Measurements from ENCODE around the gene TEX14.
"Not testable (repeated sequence)": the region's sequence is repeated elsewhere in the genome, so short reads cannot be mapped to it uniquely, and the experiment has no call there.

TEX14 gene

DNA sequence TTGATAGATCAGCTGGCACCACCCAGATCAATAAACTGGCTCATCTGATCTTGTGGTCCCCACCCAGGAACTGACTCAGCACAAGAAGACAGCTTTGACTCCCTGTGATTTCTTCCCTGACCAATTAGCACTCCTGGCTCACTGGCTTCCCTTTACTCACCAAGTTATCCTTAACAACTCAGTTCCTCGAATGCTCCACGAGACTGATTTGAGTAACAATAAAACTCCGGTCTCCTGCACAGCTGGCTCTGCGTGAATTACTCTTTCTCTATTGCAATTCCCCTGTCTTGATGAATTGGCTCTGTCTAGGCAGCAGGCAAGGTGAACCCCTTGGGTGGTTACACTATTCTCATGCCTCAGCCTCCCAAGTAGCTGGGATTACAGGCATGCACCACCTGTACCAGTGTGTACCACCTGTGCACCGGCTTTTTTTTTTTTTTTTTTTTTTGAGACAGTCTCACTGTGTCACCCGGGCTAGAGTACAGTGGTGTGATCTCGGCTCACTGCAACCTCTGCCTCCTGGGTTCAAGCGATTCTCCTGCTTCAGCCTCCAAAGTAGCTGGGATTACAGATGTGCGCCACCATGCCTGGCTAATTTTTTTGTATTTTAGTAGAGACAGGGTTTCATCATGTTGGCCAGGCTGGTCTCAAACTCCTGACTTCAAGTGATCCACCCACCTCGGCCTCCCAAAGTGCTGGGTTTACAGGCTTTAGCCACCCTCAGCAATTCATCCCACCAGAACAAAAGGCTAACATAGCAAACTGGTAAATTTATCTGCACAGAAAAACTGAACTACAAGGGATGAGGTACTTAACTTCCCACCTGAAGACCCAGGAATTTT is 33.7 kb downstream of the TEX14 start:
- DNase-seq = not testable (repeated sequence)

DNA sequence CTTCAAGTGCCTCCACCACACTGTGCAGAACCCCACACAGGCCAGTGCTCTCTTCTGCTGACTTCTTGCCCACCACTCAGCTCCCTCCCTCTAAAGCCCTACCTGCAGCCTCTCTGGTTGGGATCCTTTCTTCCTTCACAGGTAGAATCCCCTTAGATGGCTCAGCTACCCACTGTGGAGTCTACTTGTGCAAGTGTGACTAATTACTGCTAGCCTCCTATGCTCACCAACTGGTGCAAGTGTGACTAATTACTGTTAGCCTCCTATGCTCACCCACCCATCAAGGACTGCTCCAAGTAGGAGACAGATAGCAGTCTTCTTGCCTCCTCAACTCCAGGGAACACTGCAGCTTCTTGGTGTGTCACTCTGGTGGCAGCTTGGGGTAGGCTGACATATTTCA is 43.6 kb downstream of the TEX14 start:
- DNase-seq = no peak

DNA sequence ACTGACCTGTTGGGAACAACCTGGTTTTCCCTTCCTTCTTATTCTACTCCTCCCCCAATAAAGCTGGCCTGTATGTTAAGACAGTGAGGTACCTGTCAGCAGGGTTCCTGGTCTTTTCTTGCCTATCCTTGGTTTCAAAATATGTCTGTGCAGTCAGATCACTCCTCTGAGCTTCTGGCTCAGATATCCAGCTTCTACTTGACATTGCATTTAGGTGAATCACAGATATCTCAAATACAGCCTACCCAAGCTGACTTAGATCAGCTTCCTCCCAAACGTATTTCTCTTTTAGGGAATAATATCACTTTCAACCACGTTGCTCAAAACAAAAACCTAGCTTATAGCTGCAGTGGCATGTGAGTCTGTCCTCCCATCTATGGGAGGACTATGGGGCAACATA is 48.7 kb downstream of the TEX14 start:
- DNase-seq = no peak

DNA sequence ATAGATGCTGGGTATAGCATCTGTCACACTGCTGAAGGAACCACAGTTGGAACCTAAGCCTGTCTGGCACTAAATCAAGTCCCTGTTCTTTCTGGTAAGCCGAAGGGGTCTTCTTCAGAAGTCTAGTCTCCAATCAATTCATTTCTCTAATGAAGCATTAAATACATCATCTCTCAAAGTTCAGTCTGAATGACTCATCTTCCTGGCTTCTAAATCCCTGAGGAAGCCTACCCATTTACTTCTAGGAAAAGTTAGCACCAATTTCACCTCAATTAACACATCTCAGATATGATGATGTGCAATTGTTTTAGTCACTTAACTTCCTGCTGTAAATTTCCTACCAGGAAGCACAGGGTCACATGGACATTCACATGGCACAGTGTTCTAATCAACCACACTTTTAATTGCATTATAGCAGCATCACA is 49.9 kb downstream of the TEX14 start:
- DNase-seq = no peak

DNA sequence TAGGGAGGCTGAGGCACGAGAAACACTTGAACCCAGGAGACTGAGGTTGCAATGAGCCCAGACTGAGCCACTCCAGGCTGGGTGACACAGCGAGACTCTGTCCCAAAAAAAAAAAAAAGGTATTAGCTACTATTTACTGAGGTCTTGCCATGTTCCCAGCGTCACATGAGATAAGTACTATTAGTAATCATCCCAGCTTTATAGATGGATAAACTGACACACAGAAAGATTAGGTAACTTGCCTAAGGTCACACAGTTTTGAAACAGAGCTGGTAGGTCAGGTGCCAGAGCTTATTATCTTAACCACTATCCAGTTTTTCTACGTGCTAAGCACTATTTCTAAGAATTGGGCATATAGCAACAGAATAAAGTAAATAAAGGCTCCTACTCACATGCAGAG is 51.6 kb downstream of the TEX14 start:
- no peak for DNase-seq

DNA sequence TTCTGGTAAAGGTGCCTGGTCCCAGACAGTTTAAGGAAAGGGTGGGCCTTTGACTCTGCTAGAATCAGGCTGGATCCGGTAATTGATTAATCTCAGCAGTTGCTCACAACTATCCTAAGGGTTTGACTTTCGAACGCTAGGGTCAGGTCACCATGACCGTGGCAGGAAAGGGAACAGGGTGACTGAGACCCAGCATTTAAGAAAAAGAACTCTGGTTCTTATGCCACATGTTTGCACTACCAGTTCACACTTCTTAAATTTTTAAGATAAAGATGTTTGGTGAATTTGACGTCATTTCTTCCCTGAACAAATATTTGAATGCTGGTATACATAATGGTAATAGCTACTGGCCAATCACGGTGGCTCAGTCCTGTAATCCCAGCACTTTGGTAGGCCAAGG is 52.2 kb downstream of the TEX14 start:
- no peak for DNase-seq

DNA sequence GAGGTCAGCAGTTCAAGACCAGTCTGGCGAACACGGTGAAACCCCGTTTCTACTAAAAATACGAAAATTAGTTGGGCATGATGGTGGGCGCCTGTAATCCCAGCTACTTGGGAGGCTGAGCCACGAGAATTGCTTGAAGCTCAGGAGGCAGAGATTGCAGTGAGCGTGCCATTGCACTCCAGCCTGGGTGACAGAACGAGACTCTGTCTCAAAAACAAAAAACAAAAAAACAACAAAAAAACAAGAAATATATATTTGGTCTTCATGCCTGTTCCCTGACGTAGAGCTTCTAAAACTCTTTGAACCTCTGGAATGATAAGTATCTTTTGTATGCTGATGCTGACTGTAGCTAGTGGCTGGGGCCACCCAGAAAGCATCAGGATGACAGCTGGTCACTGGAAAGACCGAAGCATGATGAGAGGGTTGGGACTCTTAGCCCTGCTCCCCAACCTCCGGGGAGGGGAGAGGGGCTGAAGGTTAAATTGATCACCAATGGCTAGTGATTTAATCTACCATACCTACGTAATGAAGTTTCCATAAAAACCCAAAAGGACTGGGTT is 54.8 kb downstream of the TEX14 start:
- no peak for DNase-seq

DNA sequence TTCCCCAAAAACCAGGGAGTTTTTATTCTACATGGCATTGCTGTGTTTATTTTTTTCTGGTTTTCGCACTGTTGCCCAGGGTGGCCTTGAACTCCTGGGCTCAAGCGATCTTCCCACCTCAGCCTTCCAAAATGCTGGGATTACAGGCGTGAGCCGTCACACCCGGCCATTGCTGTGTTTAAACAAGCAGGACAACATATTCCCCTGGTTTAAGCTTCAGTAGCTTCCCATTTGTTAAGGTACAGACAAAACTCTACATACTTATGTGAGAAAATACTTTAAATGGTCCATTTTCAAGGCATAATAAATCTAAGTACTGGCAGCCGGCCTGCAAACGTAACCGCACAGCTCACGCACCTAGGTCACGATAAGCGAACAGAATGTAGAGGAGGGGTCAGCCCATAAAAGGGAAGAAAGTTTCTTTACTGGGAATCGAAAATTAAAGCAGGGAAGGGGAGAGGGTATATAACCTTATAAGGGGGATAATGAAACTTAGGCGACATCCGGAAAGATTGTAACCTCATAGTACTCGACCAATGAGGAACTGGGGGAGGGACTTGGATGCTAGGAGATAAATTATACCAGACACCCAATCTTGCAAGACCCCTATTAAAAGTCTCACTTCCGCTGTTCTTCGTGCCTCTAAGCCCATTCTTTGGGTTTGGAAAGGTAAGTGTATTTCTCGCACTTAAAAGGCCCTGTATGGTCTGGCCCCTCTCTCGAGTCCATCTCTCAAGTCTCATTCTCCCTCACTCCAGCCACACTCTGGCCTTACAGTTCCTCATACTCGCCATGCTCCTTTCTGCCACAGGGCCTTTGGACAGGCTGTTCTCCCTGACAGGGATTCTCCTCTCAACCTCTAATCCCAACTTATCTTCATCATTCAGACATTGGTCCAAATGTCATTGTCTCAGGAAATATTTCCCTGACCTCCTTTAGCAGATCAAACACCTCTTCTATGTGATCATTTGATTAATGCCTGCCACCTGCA is 59.2 kb downstream of the TEX14 start:
- DNase-seq = no peak

DNA sequence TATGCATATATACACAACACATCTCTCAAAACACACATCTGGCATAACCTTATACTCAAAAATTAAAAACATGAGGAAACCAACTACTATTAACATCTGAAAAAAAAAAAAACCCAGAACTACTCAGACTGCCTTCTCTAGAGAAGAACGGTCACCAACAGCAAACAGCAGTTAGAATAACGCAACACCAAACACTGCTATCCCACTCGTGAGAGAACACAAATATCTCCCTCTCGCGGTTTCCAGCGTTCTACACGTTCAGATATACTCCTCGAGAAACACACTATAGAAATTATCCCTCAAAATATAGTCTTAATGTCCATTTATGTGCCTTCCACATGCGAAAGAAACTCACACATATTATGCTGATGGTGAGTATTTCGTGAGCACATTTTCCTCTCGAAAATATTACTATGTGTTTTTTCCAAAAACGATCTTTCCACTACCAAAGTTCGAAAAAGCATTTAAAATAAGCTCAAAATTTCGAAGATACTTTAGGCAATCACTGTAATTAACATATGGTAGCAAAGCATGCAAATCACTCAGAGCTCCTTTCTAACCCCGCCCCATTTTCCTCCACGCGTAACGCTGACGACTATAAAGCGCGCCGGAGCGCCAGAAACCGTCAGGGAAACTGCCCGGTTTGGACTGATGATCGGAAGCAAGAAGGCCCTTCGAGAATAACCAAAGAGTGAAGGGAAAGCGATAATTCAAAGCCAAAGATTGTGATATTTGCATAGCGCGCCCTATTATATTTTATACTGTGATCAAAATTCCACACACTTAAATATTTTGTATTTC is 60.1 kb downstream of the TEX14 start:
- peak; percentile 96 for DNase-seq

DNA sequence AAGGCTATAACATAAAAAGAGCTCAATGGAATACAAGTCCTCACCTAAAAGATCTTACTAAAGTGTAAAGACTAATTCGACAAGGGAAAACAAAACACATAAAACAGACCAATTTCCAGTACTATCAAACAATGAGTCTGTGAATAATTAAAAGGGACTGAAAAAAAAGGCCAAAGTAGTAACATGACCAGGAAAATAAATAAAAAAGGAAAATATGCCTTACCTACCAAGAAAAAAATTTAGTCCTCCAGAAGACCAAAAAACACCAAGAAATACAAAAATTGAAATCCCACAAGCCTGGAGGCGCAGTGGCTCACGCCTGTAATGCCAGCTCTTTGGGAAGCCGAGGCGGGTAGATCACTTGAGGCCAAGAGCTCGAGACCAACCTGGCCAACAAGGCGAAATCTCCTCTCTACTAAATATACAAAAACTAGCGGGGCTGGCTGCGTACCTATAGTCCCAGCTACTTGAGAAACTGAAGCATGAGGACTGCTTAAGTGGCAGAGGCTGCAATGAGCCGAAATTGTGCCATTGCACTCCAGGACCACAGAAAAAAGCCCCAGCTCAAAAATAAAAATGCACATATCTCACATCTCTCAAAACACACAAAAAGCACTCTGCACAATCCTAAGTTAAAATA is 60.8 kb downstream of the TEX14 start:
- no peak for DNase-seq

DNA sequence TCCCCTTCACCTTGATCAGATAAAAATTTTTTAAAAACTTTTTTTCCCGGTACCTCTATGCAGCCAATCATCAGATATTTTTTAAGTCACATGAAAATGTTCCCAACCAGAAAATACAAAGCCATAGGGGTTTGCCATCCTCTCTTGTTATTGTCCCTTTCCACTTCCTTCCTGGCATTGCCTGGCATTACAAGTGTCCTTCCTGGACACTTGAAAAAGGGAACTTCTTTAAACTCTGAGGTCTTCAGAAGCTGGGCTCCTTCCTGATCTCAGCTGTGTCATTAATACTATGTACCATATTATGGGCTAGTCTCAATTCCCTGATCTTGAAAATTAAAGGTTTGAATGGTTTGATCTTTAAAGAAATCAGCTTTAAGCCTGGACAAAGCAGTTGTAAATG is 64.9 kb downstream of the TEX14 start:
- no peak for DNase-seq

DNA sequence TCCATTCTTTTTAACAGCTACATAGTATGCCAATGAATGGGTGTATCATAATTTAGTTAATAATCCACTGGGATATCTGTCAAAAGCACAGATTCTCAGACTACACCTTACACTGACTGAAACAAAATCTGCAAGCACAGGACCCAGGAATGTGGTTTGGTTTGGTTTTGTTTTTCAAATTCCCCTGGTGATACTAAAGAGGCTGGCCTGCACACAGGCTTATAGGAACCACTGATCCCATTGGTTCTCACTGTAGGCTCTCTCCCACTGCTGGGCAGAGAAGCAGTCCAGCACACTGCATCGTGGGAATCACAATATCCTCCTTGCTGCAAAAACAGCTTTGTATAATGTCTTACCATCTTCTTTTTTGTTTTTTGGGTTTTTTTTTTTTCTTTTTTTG is 67.1 kb downstream of the TEX14 start:
- no peak for DNase-seq

DNA sequence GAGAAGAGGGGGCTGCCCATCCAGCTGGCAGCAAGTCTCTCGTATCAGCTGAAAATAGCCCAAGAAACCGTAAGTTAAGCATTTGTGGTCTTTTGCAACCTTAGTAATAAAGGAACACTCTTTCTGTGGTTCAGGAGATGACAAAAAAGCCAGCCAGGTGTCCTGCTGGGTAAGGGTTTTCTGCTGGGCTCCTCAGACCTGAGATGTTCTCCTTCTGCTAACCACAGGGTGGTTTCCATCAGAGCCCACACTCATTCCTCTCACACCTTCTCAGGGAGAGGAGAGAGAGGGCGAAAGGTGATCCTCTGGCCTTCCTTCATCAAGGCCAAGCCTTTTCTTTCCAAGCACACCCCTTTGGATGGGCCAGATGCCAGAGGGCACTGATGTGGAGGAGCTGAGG is 70.7 kb downstream of the TEX14 start:
- DNase-seq = no peak

DNA sequence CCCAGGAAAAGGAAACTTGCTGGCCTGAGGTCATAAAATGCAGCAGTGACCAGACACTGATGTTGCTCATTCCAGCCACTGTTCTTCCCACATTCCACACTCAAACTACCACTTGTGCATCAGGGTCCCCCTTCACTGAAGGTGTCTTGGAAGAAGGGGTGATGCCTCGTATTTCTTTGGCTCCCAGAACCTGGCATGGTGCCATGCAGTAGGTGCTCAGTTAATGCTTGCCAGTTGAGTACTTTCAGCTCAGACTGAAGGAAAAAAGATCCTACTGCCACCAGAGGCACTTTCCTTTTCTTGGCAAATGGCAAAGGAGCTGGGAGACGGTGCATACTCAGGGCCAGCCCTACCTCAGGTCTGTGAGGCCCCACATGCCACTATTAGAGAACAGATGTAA is 73.5 kb downstream of the TEX14 start:
- DNase-seq = no peak

DNA sequence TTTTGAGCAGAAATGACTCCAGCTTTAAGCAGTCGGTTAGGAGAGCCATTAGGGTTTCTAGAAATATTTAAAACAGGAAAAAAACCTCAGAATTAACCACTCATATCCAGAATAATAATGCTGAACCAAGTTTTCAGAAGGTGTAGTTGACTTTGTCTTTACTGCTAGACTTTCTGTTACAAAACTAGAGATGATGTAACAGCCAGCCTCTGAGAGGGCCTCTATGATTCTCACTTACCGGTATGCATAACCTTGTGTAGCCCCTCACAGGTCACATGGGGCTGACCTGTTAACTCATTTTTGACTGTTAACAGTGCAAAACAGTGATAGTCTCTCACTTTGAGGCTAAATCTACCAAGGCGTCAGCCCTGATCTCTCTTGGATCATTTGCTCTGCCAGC is 74.3 kb downstream of the TEX14 start:
- no peak for DNase-seq

DNA sequence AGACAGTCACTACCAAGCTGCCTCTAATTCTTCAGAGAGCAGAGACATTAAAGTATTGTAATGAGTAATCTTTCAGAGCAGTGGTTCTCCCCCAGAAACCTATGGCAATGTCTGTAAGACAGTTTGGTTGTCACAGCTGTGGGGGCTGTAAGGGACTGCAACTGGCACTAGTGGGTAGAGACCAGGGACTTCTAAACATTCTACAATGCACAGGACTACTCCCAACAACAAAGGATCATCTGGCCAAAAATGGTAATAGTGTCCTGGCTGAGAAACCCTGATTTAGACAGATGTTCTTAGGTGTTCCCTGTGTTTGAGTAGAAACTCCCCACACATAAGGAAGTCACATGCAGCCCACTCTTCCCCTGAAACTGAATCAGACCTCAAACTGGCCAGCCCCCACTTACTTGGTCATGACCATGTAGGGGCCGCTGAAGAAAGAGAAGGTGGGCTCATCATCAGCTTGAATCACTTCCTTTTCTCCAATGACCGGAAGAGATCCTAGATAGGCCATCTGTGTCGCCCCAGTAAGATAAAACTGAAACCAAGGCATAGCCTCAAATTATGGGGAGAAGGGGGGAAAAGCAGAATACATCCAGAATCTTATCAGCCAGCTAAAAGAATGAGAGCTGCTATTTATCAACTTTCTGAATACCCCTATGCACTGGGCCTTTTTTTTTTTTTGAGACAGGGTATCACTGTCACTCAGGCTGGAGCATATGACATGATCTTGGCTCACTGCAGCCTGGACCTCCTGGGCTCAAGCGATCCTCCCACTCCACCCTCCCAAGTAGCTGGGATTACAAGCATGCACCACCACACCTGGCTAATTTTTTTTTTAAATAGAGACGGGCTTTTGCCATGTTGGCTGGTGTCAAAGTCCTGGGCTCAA is 75.8 kb downstream of the TEX14 start:
- DNase-seq = no peak

DNA sequence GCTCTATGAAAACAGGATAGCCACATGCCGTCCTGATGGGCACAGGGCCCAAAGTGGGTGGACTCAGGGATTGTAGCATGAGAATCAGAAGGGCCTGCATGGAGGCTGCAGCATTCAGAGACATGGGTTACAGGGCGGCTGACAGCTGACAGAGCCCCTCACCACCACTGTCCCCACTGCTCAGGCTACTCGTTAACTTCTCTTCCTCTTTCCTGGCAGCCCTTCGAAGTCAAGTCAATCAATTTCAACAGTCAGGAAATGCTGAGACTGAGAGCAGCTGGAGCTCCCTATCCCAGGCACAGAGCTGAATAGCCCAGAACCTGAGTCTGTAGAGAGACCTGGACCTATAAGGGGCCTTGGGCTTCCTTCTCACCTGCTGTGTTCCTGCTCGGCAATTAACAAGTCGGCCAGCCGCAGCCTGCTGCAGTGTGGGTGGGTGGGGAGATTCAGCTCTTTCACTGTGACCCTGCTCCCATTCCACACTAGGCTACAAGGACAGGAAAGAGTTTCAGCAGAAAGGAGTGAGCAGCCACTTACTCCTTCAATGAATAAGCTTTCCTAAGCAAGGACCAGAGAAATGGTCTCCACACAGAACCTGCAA is 76.9 kb downstream of the TEX14 start:
- DNase-seq = no peak

DNA sequence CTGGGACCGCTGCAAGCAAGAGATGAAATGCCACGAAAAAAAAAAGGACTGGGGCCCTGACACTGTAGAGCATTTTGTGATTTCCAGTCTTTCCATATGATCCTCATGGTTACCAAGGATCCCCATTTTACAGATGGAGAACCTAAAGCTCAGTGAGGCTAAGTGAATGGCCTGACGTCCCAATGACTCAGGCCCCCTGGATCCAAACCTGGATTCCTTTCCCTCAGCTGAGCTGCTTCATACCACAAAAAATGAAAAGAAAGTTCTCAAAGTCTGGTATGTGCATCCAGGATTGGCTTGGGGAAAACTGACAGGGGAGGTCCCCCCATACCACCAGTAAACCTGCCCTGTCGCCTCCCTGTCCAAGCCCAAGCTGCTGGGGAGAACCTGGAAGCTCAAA is 80.5 kb downstream of the TEX14 start:
- DNase-seq = no peak

DNA sequence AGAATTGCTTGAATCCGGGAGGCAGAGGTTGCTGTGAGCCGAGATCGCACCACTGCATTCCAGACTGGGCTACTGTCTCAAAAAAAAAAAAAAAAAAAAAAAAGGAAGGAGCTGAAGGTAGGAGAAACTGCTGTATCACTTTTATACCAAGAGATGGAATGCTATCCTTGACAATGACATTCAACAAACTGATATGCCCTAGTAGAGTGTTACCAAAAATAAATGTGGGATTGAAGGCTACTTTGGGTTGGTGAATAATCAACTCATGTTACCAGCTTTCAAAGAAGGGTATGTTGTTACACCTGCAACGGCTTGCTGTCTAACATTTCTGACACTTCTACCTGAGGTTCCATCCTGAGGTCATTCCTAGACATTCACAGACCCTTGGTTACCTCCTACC is 84.9 kb downstream of the TEX14 start:
- DNase-seq = no peak

DNA sequence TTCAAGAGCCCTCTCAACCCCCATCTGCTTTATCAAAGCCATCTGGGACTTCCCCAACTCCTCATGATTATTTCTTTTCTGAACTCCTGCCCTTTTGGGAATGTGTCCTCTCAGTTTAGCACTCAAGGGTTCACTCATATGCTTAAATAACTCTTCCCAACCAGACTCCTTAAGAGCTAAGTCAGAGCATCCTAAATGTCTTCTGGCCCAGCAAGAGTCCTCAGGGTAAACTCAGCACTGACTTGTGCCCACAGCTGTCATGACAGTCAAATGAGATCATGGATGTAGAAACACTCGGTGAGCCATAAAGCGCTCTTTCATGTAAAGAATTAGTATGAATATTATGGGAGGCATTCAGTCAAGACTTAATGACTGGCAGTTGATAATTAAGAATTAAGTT is 85.9 kb downstream of the TEX14 start:
- DNase-seq = no peak

DNA sequence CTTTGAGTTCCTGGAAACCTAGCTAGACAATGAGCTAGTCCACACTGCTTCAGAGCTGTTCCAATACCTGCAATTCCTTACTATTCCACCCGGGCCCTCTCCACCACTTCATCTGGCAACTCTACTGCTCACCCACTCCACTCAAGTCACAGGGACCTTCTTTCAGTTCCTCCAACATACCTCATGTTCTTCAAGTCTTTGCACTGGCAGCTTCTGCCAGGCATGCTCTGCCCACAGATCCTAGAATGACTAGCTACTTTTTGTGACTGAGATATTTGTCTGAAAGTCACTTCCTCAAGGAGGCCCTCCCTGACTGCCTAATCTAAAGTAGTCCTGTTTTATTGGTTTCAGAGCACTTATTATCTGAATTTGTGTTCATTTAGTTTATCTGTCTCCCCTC is 86.4 kb downstream of the TEX14 start:
- DNase-seq = no peak

Data from NCI-H774 (cell line).